Neural progenitor cell (in vitro differentiated cells): ENCODE data around the gene SND1. TPM values are rescaled to one million over a fixed set of nuclear protein-coding genes. Genes with fewer than 3 reads are reported as not detected.

ENCODE experiments used
- DNase-seq: peaks from one replicate; pipeline ENCODE4 v3.0.0-alpha.2; 2016; ENCODE audit warnings: low spot score
- H2AFZ ChIP-seq: fragments of 200-600 bp; sonication (generic); replicated peaks from 2 replicates; pipeline ENCODE4 v1.6.1; 2016; ENCODE audit warnings: antibody characterized with exemption
- H3F3A ChIP-seq: fragments of 200-600 bp; sonication (generic); 2 replicates; pipeline ENCODE4 v1.6.1; 2016; ENCODE audit warnings: antibody characterized with exemption, low read depth
- H3K27ac ChIP-seq: fragments of 200-600 bp; sonication (generic); 2 replicates; pipeline ENCODE4 v1.5.1; 2016; ENCODE audit warnings: mild to moderate bottlenecking
- H3K27me3 ChIP-seq: fragments of 200-600 bp; sonication (generic); 2 replicates; pipeline ENCODE4 v1.6.1; 2016; ENCODE audit warnings: mild to moderate bottlenecking, moderate library complexity
- H3K36me3 ChIP-seq: fragments of 200-600 bp; sonication (generic); 2 replicates; pipeline ENCODE4 v1.5.1; 2016
- H3K4me1 ChIP-seq: fragments of 200-600 bp; sonication (generic); 2 replicates; pipeline ENCODE4 v1.6.1; 2016; ENCODE audit warnings: mixed run types
- H3K4me2 ChIP-seq: fragments of 200-600 bp; sonication (generic); 2 replicates; pipeline ENCODE4 v1.6.1; 2016
- H3K4me3 ChIP-seq: fragments of 200-600 bp; sonication (generic); 2 replicates; pipeline ENCODE4 v1.5.1; 2016
- H3K79me2 ChIP-seq: fragments of 200-600 bp; sonication (generic); 2 replicates; pipeline ENCODE4 v1.6.1; 2016; ENCODE audit warnings: low read depth
- H3K9ac ChIP-seq: fragments of 200-600 bp; sonication (generic); 2 replicates; pipeline ENCODE4 v1.6.1; 2016
- H3K9me3 ChIP-seq: fragments of 200-600 bp; sonication (generic); 2 replicates; pipeline ENCODE4 v1.5.1; 2016; ENCODE audit warnings: low read depth
- H4K20me1 ChIP-seq: fragments of 200-600 bp; sonication (generic); 2 replicates; pipeline ENCODE4 v1.6.1; 2016; ENCODE audit warnings: low read depth
- H3K27ac Mint-ChIP-seq: 3 replicates; pipeline ENCODE4 v1.8.0; 2021; ENCODE audit warnings: mixed read lengths
- H3K27me3 Mint-ChIP-seq: 2 replicates; pipeline ENCODE4 v1.8.0; 2022; ENCODE audit warnings: low read depth, mild to moderate bottlenecking, inconsistent platforms, moderate library complexity, mixed read lengths; ENCODE audit not compliant: insufficient read depth
- H3K36me3 Mint-ChIP-seq: 3 replicates; pipeline ENCODE4 v1.8.0; 2021; ENCODE audit warnings: mixed read lengths
- H3K4me1 Mint-ChIP-seq: 3 replicates; pipeline ENCODE4 v1.8.0; 2021; ENCODE audit warnings: mixed read lengths
- H3K4me3 Mint-ChIP-seq: 3 replicates; pipeline ENCODE4 v1.8.0; 2021; ENCODE audit warnings: mild to moderate bottlenecking, moderate library complexity, mixed read lengths
- H3K9me3 Mint-ChIP-seq: 3 replicates; pipeline ENCODE4 v1.8.0; 2020; ENCODE audit warnings: mixed read lengths
- EZH2 ChIP-seq: fragments of 200-600 bp; sonication (generic); IDR thresholded peaks from 2 replicates; pipeline ENCODE4 v1.6.1; 2017; ENCODE audit warnings: antibody characterized with exemption, mild to moderate bottlenecking, moderate library complexity
- EZH2phosphoT487 ChIP-seq: fragments of 200-600 bp; sonication (generic); IDR thresholded peaks from 2 replicates; pipeline ENCODE4 v1.6.1; 2017; ENCODE audit warnings: antibody characterized with exemption
- total RNA-seq: library from RNA; depleted of rRNA; stranded (reverse); fragments of >200 nt; gene quantifications from 2 replicates; pipeline ENCODE4 v1.2.3, GENCODE V29; 2015; ENCODE audit warnings: low replicate concordance
- TF ChIP-seq, protein P1 (sequence below): fragments of 200-600 bp; sonication (generic); IDR thresholded peaks from 2 replicates; pipeline ENCODE4 v1.5.1; 2017; ENCODE audit warnings: antibody characterized with exemption, mild to moderate bottlenecking

Gene SND1
- total RNA-seq, 1 donor from 2014 or later: 154 TPM

DNA sequence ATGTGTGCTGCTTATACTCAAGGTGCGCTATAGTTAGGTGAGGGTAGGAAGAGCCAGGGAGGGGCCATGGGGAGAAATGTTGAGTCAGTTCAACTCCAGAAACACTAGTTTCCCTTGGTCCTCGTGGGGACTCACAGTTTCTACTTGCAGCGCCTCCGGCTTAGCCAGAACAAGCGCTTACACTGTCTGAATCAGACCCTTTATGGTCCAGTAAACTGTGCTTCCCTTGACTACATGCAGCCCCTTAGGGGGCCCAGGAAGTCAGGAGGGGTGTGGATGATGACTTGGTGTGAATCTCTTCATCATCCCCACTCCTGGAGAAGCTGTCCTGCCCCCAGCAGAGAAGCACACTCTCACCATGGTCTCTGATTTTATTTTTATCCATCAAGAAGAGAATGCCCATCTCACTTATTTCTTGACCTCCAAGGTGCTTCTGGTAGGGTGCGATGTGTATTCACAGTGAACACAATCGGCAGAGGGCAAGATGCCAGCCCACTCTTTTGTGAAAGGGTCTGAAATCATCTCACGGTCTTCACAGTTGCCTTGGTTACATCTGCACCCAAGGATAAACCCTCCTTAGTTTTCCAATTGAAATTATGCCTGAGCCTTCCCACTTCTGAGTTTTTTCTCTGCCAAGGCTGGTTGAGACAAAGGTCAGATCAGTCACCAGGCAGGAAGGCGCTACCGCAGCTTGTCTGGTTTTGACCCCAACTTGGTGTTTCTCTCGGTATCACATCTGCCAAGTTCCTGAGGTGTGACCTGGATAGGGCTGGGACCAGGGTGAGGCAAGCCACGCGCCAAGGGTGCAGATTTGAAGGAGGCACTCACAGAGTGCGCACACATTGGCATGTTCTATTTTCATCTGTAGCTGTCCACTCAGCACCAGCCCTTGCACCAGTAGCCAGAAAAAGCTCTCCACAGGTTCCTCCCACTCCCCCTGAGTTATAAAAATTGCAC is 441.9 kb downstream of the SND1 start:
- peaks cover 19% of the 10 kb centered on the region for H3K36me3 Mint-ChIP-seq
- H3K36me3 ChIP-seq: no peaks in the 10 kb centered on the region
- no peak overlapping the region for H3K4me2 ChIP-seq
- no peak overlapping the region for H2AFZ ChIP-seq
- no peaks in the 10 kb centered on the region for H3K4me1 ChIP-seq
- TF ChIP-seq, protein P1, sequence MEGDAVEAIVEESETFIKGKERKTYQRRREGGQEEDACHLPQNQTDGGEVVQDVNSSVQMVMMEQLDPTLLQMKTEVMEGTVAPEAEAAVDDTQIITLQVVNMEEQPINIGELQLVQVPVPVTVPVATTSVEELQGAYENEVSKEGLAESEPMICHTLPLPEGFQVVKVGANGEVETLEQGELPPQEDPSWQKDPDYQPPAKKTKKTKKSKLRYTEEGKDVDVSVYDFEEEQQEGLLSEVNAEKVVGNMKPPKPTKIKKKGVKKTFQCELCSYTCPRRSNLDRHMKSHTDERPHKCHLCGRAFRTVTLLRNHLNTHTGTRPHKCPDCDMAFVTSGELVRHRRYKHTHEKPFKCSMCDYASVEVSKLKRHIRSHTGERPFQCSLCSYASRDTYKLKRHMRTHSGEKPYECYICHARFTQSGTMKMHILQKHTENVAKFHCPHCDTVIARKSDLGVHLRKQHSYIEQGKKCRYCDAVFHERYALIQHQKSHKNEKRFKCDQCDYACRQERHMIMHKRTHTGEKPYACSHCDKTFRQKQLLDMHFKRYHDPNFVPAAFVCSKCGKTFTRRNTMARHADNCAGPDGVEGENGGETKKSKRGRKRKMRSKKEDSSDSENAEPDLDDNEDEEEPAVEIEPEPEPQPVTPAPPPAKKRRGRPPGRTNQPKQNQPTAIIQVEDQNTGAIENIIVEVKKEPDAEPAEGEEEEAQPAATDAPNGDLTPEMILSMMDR: no peak
- TF ChIP-seq EZH2phosphoT487 (no peak), EZH2 (no peak)
- no peak overlapping the region for H3K4me3 ChIP-seq
- H3K79me2 ChIP-seq: no peaks in the 10 kb centered on the region
- no peak for DNase-seq
- no peak overlapping the region for H3K27ac Mint-ChIP-seq
- no peaks in the 10 kb centered on the region for H3K9me3 Mint-ChIP-seq
- peaks cover 5% of the 10 kb centered on the region for H3K27me3 Mint-ChIP-seq
- H3K4me1 Mint-ChIP-seq: peaks cover 12% of the 10 kb centered on the region
- H3K9me3 ChIP-seq: no peaks in the 10 kb centered on the region
- no peaks in the 10 kb centered on the region for H4K20me1 ChIP-seq
- no peaks in the 10 kb centered on the region for H3F3A ChIP-seq
- no peak overlapping the region for H3K9ac ChIP-seq
- H3K27ac ChIP-seq: no peak overlapping the region
- H3K27me3 ChIP-seq: no peaks in the 10 kb centered on the region
- H3K4me3 Mint-ChIP-seq: no peak overlapping the region

DNA sequence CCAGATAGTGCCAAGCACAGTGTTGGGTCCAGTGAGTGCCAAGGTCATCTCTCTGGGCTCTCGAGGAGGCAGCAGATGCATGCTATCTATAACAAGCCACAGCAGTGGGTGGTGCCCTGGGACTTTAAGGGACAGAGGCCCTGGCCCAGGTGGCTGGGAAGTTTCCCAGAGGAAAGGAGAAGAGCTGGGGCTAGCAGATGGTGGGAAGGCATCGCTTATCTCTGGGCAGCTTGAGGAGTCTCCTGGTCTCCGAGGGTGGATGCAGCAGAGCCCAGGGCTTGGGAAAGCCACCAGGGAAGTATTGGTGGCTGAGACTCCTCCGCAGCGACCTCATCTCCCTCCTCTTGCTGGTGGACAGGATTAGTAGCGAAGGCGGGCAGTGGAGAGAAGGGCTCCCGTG is 442.7 kb downstream of the SND1 start:
- no peaks in the 10 kb centered on the region for H3F3A ChIP-seq
- TF ChIP-seq EZH2 (no peak), EZH2phosphoT487 (no peak)
- TF ChIP-seq, protein P1: no peak
- no peak overlapping the region for H3K4me3 ChIP-seq
- no peak overlapping the region for H3K9ac ChIP-seq
- H3K4me1 Mint-ChIP-seq: peaks cover 12% of the 10 kb centered on the region
- no peak for DNase-seq
- no peaks in the 10 kb centered on the region for H3K27me3 ChIP-seq
- H3K4me2 ChIP-seq: no peak overlapping the region
- H2AFZ ChIP-seq: no peak overlapping the region
- H3K36me3 ChIP-seq: no peaks in the 10 kb centered on the region
- no peaks in the 10 kb centered on the region for H3K79me2 ChIP-seq
- H3K9me3 Mint-ChIP-seq: no peaks in the 10 kb centered on the region
- H3K9me3 ChIP-seq: no peaks in the 10 kb centered on the region
- H3K27ac Mint-ChIP-seq: no peak overlapping the region
- H3K36me3 Mint-ChIP-seq: peaks cover 16% of the 10 kb centered on the region
- H3K4me3 Mint-ChIP-seq: no peak overlapping the region
- H3K27me3 Mint-ChIP-seq: peaks cover 5% of the 10 kb centered on the region
- H3K4me1 ChIP-seq: no peaks in the 10 kb centered on the region
- H4K20me1 ChIP-seq: no peaks in the 10 kb centered on the region
- no peak overlapping the region for H3K27ac ChIP-seq

DNA sequence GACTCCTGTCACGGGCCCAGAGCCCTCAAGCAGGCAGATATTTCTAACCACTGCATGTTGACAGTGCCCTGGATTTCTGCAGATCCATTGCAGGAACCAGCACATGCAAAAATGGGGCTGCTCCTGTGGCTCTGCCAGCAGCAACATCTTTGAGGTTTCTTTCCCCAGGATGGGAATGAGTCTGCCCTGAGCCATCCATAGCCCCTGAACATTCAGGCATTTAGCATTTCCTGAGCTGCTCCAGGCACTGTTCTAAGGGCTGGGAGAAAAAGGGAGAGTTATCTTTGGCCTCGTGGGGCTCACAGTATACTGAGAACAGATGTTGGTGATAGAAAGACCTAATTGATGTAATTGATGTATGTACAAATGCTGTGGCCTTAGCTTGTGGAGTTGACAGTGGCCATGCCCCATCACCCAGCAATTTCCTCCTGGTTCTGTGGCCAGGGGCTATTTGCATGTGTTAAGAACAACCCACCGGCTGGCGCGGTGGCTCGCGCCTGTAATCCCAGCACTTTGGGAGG is 445.3 kb downstream of the SND1 start:
- H3K27ac Mint-ChIP-seq: no peak overlapping the region
- TF ChIP-seq EZH2 (no peak), EZH2phosphoT487 (no peak)
- TF ChIP-seq, protein P1: no peak
- H3K79me2 ChIP-seq: no peaks in the 10 kb centered on the region
- H2AFZ ChIP-seq: no peak overlapping the region
- H3K4me3 Mint-ChIP-seq: no peak overlapping the region
- no peak overlapping the region for H3K27ac ChIP-seq
- H3K4me3 ChIP-seq: no peak overlapping the region
- no peak for DNase-seq
- no peaks in the 10 kb centered on the region for H4K20me1 ChIP-seq
- peaks cover 14% of the 10 kb centered on the region for H3K27me3 Mint-ChIP-seq
- H3K9me3 Mint-ChIP-seq: no peaks in the 10 kb centered on the region
- peaks cover 5% of the 10 kb centered on the region for H3K36me3 Mint-ChIP-seq
- no peaks in the 10 kb centered on the region for H3K4me1 ChIP-seq
- no peak overlapping the region for H3K9ac ChIP-seq
- no peaks in the 10 kb centered on the region for H3K27me3 ChIP-seq
- H3K4me2 ChIP-seq: no peak overlapping the region
- H3K9me3 ChIP-seq: no peaks in the 10 kb centered on the region
- H3K4me1 Mint-ChIP-seq: peaks cover 23% of the 10 kb centered on the region
- H3F3A ChIP-seq: no peaks in the 10 kb centered on the region
- H3K36me3 ChIP-seq: no peaks in the 10 kb centered on the region
